ENCODE results near the gene TRIM15. TPM values are rescaled to one million over a fixed set of nuclear protein-coding genes. Genes with fewer than 3 reads are reported as not detected.

Gene TRIM15
- total RNA-seq, 1 experiment from 2014 or later: 0.35 TPM

DNA sequence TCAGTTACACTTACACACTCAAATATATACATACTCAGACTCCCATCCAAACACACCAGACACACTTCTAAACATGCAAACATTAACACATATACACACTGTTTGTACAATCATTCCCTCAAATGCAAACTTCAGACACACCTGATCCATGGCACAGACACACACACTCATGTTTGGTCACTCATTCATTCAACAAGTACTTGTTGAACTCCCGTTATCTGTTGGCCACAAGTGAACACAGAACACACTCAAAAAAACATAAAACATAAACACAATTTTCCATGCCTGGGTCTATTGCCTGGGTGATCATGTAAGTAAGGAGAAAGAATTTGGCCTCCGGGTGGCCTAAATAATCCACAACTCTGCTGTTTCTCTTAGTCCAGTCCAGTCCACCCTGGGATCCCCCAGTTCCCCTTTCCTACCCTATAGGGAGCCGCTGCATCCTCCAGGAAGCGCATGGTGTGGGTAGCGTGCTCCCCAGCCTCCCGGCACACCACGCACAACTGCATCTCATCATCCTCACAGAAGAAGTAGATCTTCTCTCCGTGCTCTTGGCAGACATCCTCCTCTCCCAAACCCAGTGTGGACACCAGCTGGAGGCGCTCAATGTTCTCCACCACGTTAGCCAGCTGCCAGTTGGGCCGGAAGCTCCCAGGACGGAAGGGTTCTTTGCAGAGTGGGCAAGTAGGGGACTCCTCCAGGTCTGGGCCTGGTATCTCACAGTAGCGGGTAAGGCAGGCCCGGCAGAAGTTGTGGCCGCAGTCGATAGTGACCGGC, 3.1 kb upstream of the TRIM15 start (continued):
- no peak for TF ChIP-seq ZNF232 (CRISPR knock-in tag; IDR thresholded peaks at IDR 0.05)
- no peak for TF ChIP-seq ZNF317 (CRISPR knock-in tag; IDR thresholded peaks at IDR 0.05; ENCODE audit: borderline replicate concordance, low read depth)
- TF ChIP-seq FOXK1 (CRISPR knock-in tag; IDR thresholded peaks at IDR 0.05): no peak
- TF ChIP-seq ZNF263 (CRISPR knock-in tag; IDR thresholded peaks at IDR 0.05; ENCODE audit: low read depth): no peak

DNA sequence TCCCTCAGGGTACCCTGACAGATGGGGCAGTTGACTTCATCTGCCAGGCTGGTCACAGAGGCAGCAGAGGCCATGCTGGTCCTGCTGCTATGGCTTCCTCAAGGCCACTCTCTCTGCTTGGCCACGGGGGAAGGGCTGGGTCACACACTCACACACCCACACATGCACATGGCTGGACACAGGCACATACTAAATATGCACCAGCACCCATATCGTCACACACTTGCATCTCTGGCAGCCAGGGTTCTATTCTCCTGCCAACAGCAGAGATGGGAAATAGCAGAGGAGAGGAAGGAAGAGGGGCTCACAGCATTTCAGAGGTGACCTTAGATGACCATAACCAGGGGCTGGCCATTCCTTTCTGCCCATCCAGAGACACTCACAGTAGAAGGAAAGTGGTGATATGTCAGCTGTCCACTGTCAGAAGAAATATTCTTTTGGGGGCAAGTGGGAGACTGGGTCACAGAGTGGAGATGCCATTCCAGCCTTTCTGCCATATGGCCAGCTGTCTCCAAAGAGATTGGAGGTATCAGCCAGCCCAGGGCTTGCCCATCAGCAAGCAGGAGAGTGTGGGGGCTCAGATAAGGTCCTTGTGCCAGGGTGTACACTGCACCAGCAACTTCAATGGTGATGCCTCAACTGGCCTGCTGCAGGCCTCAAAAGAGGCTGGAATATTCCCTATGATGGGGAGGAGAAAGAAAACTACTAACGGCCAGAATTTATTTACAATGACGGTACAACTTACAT, 2.4 kb upstream of the TRIM15 start, which contains the start of gene TRIM10:
Gene TRIM10 (minus strand): TSS at position 427 of the 747 bp plus-strand sequence. CDS start 353 bp downstream, at position 74.
- H3K36me3 Mint-ChIP-seq: no peaks in the 10 kb centered on the region
- no peak within 1 kb of the TSS for H3K4me3 Mint-ChIP-seq
- no peak within 1 kb of the TSS for H3K27ac Mint-ChIP-seq
- no peak for ATAC-seq
- H3K27me3 Mint-ChIP-seq (ENCODE audit: low read depth): peaks cover 35% of the 10 kb centered on the region
- DNase-seq (ENCODE audit: low spot score): no peak
- TF ChIP-seq TEAD4 (CRISPR knock-in tag; IDR thresholded peaks at IDR 0.05) (no peak), NR1H2 (CRISPR knock-in tag; IDR thresholded peaks at IDR 0.05) (no peak), SMAD4 (CRISPR knock-in tag; IDR thresholded peaks at IDR 0.05) (no peak), TEAD1 (CRISPR knock-in tag; IDR thresholded peaks at IDR 0.05) (no peak), ZNF423 (CRISPR knock-in tag; IDR thresholded peaks at IDR 0.05) (no peak), SP1 (CRISPR knock-in tag; conservative IDR thresholded peaks at IDR 0.05) (no peak), ZNF219 (CRISPR knock-in tag; IDR thresholded peaks at IDR 0.05; ENCODE audit: borderline replicate concordance) (no peak), FOXP1 (CRISPR knock-in tag; IDR thresholded peaks at IDR 0.05; ENCODE audit: borderline replicate concordance) (no peak), ZNF121 (CRISPR knock-in tag; IDR thresholded peaks at IDR 0.05) (no peak)
- TF ChIP-seq, protein P1, sequence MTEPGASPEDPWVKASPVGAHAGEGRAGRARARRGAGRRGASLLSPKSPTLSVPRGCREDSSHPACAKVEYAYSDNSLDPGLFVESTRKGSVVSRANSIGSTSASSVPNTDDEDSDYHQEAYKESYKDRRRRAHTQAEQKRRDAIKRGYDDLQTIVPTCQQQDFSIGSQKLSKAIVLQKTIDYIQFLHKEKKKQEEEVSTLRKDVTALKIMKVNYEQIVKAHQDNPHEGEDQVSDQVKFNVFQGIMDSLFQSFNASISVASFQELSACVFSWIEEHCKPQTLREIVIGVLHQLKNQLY (CRISPR knock-in tag; IDR thresholded peaks at IDR 0.05): no peak
- TF ChIP-seq, protein P2, sequence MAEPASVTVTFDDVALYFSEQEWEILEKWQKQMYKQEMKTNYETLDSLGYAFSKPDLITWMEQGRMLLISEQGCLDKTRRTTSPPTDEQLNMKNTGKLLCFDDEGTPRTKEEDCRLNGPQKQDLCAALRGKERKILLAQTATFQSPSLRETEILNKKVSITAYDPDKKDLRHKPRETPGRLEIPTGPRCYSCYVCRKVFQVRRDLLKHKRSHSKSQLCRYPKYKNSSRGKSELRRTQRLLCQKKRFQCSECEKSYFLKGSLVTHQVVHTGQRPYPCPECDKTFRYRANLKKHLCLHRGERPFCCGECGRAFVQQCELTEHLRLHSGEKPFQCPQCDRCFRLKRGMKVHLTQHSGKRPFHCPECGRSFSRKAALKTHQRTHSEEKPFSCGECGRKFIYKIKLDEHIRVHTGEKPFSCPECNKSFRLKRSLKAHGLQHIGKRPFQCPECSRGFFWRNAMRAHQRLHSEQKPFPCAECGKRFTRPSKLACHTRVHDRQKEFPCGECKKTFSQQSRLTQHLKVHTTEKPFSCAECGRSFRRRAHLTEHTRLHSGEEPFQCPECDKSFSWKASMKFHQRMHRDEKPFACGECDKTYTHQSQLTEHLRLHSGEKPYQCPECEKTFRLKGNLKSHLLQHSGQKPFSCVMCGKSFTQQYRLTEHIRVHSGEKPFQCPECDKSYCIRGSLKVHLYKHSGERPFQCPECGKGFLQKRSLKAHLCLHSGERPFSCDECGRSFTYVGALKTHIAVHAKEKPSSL (CRISPR knock-in tag; conservative IDR thresholded peaks at IDR 0.05): no peak
- TF ChIP-seq, protein P3, sequence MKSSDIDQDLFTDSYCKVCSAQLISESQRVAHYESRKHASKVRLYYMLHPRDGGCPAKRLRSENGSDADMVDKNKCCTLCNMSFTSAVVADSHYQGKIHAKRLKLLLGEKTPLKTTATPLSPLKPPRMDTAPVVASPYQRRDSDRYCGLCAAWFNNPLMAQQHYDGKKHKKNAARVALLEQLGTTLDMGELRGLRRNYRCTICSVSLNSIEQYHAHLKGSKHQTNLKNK (CRISPR knock-in tag; IDR thresholded peaks at IDR 0.05): no peak
- TF ChIP-seq, protein P4, sequence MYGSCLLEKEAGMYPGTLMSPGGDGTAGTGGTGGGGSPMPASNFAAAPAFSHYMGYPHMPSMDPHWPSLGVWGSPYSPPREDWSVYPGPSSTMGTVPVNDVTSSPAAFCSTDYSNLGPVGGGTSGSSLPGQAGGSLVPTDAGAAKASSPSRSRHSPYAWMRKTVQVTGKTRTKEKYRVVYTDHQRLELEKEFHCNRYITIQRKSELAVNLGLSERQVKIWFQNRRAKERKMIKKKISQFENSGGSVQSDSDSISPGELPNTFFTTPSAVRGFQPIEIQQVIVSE (CRISPR knock-in tag; IDR thresholded peaks at IDR 0.05; ENCODE audit: borderline replicate concordance): no peak
- TF ChIP-seq, protein P5, sequence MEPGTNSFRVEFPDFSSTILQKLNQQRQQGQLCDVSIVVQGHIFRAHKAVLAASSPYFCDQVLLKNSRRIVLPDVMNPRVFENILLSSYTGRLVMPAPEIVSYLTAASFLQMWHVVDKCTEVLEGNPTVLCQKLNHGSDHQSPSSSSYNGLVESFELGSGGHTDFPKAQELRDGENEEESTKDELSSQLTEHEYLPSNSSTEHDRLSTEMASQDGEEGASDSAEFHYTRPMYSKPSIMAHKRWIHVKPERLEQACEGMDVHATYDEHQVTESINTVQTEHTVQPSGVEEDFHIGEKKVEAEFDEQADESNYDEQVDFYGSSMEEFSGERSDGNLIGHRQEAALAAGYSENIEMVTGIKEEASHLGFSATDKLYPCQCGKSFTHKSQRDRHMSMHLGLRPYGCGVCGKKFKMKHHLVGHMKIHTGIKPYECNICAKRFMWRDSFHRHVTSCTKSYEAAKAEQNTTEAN (CRISPR knock-in tag; IDR thresholded peaks at IDR 0.05): no peak
- TF ChIP-seq, protein P6, sequence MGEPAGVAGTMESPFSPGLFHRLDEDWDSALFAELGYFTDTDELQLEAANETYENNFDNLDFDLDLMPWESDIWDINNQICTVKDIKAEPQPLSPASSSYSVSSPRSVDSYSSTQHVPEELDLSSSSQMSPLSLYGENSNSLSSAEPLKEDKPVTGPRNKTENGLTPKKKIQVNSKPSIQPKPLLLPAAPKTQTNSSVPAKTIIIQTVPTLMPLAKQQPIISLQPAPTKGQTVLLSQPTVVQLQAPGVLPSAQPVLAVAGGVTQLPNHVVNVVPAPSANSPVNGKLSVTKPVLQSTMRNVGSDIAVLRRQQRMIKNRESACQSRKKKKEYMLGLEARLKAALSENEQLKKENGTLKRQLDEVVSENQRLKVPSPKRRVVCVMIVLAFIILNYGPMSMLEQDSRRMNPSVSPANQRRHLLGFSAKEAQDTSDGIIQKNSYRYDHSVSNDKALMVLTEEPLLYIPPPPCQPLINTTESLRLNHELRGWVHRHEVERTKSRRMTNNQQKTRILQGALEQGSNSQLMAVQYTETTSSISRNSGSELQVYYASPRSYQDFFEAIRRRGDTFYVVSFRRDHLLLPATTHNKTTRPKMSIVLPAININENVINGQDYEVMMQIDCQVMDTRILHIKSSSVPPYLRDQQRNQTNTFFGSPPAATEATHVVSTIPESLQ (CRISPR knock-in tag; IDR thresholded peaks at IDR 0.05): no peak
- TF ChIP-seq, protein P7, sequence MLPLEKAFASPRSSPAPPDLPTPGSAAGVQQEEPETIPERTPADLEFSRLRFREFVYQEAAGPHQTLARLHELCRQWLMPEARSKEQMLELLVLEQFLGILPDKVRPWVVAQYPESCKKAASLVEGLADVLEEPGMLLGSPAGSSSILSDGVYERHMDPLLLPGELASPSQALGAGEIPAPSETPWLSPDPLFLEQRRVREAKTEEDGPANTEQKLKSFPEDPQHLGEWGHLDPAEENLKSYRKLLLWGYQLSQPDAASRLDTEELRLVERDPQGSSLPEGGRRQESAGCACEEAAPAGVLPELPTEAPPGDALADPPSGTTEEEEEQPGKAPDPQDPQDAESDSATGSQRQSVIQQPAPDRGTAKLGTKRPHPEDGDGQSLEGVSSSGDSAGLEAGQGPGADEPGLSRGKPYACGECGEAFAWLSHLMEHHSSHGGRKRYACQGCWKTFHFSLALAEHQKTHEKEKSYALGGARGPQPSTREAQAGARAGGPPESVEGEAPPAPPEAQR (CRISPR knock-in tag; IDR thresholded peaks at IDR 0.05): no peak
- peaks cover 5% of the 10 kb centered on the region for H3K4me1 Mint-ChIP-seq
- ChIA-PET POLR2A (no interaction called here), CTCF (no interaction called here)
- no peaks in the 10 kb centered on the region; the same call in 1 of the 2 replicates for H3K9me3 Mint-ChIP-seq
